T-helper 2 cell (primary cell): ENCODE data around the gene TEX36.
"Not testable (repeated sequence)": the region's sequence is repeated elsewhere in the genome, so short reads cannot be mapped to it uniquely, and the experiment has no call there.

Experiments
- DNase-seq, 5 experiments: peaks; one replicate each; pipeline versions ENCODE4 v3.0.0 to v3.0.0-alpha.2; 2012 to 2022

TEX36 gene

GRCh38 chr10:125629758-125630376, 53.1 kb downstream of the TEX36 start:
- peak in 1 of 5 experiments; percentile 24 for DNase-seq

- DNase-seq: no peak
Observed at GRCh38 chr10:125628104-125629049, 54.6 kb downstream of the TEX36 start.

- no peak for DNase-seq
Observed at GRCh38 chr10:125627646-125628045, 55.3 kb downstream of the TEX36 start.

- no peak for DNase-seq
Observed at GRCh38 chr10:125626671-125627070, 56.3 kb downstream of the TEX36 start.

- no peak for DNase-seq
Observed at GRCh38 chr10:125625586-125625985, 57.4 kb downstream of the TEX36 start.

- no peak for DNase-seq
Observed at GRCh38 chr10:125624800-125625199, 58.2 kb downstream of the TEX36 start.

GRCh38 chr10:125621052-125621451, 61.9 kb downstream of the TEX36 start:
- DNase-seq: no peak

GRCh38 chr10:125620401-125620800, 62.6 kb downstream of the TEX36 start:
- no peak for DNase-seq

- DNase-seq: not testable (repeated sequence)
Observed at GRCh38 chr10:125613062-125613461, 69.9 kb downstream of the TEX36 start.

- DNase-seq: no peak
Observed at GRCh38 chr10:125611756-125612155, 71.2 kb downstream of the TEX36 start.

- no peak for DNase-seq
Observed at GRCh38 chr10:125611216-125611615, 71.7 kb downstream of the TEX36 start.

GRCh38 chr10:125609859-125610258, 73.1 kb downstream of the TEX36 start:
- no peak for DNase-seq

GRCh38 chr10:125608474-125608873, 74.5 kb downstream of the TEX36 start:
- no peak for DNase-seq

GRCh38 chr10:125607689-125608290, 75.2 kb downstream of the TEX36 start:
- no peak for DNase-seq

GRCh38 chr10:125606414-125607010, 76.5 kb downstream of the TEX36 start:
- DNase-seq: no peak
